ENCODE measurements around the gene STON2. TPM values are rescaled to one million over a fixed set of nuclear protein-coding genes. Genes with fewer than 3 reads are reported as not detected.
A peak's percentile ranks its signal among the peaks of the same experiment; 100 is the strongest.

The STON2 gene
- total RNA-seq, 1 donor from 2014 or later: 175 TPM

DNA sequence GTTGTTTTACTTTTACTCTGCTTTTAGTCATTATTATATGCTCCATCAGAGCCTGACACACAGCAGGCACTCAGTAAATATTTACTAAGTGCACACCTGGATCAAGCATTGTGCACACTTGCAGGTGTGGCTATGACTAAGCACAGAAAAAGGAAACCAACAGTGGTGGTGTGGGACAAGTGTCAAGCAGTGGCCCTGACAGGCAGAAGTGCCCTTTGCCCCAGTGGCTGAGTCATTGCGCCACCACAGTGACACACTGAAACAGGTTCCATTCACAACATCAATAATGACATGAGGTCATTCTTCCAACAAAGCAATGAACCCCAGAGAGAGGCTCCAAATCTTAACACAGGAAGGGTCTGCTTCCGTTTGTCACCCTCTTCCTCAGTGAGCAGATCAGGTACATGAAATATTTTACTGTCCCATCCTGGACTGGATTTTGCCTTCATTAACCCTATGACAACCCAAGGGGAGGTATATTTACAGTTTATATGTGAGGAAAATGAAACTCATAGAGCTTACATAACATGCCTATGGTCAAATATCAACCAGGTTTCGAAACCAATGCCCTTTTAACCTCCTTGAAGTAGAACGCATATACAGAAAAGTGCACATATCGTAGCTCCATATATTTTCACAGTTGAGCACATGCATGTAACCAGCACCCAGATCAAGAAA, 96.7 kb downstream of the STON2 start:
- DNase-seq (ENCODE audit: low read depth in 2 of 2): peak in 1 of 2 donors; percentile 98

DNA sequence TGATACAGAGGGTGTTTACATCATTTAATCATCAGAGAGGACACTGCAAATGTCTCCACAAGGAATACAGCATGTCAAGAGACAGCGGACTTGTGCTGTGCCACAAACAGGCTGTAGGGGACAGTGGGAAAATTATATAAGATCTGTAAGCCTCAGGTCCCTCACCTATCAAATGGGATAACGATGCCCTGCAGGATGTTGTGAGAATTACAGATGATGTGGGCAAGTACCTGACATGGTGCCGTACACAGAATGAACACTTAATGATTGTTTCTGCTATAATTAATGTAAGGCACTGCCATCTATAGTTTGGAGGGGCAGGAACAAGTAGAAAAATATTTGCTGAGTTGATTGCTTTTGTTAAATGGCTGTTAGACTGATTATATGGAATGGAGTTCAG, 97.5 kb downstream of the STON2 start:
- DNase-seq (ENCODE audit: low read depth in 2 of 2): peak in 1 of 2 donors; percentile 46

DNA sequence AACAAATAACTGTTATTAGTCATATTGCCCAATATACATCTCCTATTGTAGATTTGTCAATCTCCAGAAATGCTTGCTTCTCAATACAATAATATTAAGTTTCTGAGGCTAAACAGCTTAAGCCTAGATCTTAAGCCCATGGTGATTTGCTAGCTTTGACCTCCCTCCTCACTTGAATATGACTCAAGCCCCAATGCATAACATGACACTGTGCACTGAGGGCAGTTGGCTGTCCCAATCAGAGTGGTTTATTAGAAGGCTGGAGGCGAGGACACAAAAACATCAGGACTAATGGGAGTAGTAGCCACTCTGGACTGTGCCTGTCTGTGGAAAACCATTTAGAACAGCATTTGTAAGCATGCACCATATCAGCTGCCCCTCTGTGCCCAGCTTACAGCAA, 98.3 kb downstream of the STON2 start:
- DNase-seq (ENCODE audit: low read depth in 2 of 2): no peak

DNA sequence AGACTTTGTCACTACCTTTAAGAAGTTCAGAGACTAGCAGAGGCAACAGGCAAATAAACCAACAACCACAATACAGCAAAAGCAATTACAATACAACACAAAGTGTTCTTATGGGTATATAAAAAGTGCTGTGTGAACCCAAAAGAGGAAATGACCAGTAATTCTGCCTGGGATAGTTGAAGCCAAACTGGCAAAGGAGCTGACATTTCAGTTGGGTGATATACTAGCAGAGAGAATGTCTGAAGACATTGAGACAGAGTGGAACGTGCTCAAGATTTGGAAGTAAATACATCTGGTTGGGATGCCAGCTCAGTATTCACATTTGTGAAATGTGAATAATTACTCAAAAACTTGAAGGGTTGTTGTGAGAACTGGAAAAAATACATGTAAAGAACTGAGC, 98.8 kb downstream of the STON2 start:
- no peak for DNase-seq (ENCODE audit: low read depth in 2 of 2)

- DNase-seq (ENCODE audit: low read depth in 2 of 2): no peak
Measured at GRCh38 chr14:81298911-81299310, 101.2 kb downstream of the STON2 start.

DNA sequence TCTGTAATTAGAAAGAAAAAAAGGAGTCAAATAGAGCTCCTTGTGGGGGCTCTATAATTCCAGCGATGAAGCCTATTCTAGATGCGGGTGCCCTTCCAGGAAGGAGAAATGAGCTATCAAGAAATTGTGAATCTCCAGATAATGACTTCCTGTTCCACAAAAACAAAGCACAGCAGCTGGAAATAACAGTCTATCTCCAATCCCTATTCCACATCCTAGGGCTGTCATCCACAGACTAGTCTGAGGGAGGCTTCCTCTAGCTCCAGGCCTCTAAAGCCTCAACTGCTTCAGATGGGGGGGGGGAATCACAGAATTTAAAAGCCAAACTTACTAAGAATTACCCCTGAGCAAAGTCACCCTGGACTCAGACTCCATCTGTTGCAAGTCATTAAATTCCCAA, 102.0 kb downstream of the STON2 start:
- no peak for DNase-seq (ENCODE audit: low read depth in 2 of 2)

DNA sequence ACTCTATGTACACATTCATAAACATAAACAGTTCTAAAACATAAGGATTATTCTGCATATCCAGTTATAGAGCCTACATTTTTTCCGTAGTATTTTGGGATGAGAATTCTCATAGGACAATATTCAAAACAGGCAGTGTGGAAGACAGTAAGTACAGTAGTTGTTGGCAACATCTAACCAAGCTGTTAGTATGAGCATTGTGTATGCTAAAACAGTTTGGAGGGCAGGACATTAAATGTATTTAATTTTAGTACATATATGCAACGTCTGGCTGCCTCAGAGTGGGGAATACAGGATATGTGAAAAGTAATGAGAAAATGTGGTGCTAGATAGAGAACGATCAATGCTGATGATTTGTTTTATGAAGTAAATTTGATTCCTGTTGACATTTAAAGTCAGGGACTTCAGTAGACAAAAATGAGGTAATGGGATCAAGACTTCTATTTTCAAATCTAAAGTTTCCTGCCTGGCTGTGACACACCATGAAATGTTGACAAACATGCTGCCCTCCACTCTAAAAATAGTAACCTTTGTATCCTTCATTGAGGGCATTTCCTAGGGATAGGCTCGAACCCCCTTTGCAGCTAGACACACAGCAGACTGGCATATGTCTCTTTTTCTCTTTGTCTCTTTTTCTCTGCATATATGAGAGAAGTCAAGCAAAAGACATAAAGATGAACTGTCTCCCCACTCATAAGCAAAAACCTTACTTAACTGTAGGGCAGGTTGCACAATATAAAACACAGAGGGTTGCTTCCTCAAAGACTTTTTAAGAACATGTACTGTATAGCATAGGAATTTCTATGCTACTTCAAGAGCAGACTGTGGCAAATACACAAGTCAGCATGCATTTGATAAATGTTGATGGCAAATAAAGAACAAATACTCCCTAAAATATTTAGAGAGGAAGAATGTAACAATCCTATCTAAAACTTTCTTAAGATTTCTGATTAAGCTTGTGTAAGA, 103.9 kb downstream of the STON2 start:
- DNase-seq (ENCODE audit: low read depth in 2 of 2): no peak

- DNase-seq (ENCODE audit: low read depth in 2 of 2): no peak
Measured at GRCh38 chr14:81289516-81289915, 110.6 kb downstream of the STON2 start.

GRCh38 chr14:81286574-81287370, 113.4 kb downstream of the STON2 start:
- no peak for DNase-seq (ENCODE audit: low read depth in 2 of 2)

DNA sequence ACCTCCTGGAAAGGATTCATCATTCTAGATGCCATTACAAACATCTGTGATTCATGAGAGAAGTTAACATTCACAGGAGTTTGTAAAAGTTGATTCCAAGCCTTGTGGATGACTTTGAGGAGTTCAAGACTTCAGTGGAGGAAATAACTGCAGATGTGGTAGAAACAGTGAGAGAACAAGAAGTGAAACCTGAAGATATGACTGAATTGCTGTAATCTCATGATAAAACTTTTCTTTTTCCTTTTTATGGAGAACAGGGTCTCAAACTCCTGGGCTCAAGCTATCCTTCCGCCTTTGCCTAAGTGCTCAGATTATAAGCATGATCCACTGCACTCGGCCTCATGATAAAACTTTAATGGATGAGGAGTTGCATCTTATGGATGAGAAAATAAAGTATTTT, 114.9 kb downstream of the STON2 start:
- DNase-seq (ENCODE audit: low read depth in 2 of 2): no peak

DNA sequence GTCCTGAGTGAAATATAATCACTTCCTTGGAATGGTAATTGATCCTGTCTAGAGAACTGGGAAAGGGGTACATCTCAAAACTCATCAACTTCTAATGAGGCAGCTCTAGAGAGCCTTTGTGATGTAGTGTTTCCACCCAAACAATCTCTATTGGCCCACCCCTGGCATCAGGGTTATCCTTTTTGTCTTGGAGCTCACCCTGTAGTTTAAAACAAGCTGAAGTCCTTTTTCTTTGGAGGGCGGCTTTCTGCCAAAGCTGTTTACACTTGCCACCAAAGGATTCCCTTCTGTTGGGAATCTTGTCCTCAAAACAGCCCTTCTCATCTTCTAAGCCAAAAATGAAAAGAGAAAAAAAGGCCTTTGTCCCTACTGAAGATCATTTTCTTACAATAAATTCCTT, 118.8 kb downstream of the STON2 start:
- no peak for DNase-seq (ENCODE audit: low read depth in 2 of 2)

DNA sequence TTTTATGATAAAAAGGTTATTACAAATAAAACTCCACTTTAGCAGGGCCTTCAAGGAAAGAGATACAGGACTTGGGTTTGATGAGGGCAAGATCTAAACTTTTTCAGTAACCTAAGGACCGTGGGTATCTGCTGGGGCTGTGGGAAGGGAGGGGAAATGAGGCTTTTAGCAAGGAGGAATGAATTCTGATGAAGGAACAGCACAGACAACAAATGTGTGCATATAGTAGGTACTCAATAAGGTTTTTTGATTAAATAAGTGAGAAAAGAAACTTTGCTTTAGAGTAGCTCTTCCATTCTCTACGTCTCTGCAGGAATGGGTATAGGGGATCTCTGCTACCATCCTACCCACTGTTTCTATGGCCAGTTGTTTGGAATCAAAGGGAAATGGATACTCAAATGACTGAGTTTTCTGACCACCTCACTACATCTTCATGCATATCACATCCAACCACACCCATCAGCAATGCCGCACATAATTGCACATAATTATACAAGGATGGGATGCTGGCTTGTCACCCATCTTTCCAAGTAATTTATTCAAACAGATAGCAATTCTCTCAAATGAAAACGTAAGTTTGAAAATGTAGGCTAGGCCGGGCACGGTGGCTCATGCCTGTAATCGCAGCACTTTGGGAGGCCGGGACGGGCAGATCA, 119.9 kb downstream of the STON2 start:
- no peak for DNase-seq (ENCODE audit: low read depth in 2 of 2)

GRCh38 chr14:81277096-81277495, 123.0 kb downstream of the STON2 start:
- peak in 1 of 2 donors; percentile 92 for DNase-seq (ENCODE audit: low read depth in 2 of 2)

DNA sequence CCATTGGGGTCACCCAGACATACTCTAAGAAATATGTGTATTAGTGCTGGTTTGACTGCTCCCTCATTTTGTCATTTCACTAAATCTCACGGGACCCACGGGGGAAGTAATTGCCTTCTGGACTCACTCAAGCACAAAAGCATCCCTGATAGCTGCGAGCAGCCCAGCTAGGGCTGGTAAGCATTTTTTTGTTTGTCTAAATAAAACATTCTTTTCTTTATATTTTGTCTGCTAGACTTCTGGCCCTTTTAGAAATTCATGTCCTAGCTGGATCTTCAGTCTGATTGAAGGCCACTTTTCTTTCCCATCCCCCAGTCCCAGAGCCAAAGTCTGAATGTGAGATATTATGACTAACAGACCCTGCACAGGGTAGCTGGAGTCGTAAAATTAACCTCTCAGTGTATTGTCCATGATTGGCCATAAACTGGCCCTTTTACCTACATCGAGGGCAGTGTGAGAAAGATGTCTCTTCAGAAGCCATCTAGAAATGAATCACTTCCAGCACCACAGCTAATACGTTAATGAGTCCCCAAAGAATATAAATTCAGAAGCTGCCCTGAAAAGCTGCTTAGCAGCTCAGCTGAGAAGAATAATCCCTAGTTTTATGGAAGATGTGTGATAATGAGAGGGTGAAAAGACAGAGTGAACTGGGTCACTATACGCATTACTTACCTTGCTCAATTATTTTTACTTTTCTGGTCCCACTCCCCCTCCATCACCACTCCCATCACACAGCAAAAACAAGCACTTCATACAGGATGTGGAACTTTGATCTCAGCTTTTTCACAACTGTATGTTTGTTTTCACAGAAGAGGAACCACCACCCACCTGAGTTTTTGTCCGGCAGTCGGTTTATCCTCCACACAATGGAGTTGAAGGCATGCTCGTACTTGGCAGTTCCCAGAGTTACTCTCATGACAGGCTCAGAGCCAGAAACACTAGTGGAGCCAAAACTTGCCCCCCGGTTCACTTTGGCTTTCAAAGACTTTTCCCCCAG, 123.8 kb downstream of the STON2 start:
- DNase-seq (ENCODE audit: low read depth in 2 of 2): peak in 1 of 2 donors; percentile 92

DNA sequence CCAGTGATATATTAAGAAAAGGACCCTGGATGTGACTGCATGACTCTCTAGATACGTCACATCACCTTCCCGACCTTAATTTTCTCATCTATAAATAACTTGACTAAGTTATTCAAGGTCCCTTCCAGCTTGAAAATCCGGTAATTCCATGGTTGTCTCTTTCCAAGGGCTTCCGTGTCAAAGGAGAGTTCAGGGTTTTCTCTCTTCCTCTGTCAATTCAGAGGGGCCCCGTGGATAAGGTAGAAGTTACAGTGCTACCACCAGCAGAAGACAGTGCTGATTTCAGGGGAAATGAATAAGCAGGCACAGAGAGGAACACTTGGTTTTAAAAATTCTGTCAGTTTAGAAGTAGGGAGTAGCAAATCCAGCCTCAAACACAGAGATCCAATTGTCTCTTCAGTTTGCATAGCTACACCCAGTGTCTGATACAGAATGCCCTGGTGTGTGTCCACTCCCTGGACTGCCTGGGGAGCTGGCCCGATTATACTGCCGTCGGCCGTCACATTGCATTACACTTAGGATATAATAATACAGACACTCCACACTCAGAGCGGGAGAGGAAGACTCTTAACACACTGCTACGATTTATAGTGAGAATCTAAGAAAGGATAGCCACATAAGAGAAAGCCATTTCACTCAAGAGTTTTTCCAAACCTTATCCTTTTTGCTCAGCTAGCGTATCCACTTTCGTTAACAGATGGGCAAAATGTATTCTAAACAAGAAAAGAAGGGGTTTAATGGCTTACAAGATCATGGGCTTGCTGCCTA, 124.6 kb downstream of the STON2 start:
- peak in 1 of 2 donors; percentile 12 for DNase-seq (ENCODE audit: low read depth in 2 of 2)

- DNase-seq (ENCODE audit: low read depth in 2 of 2): no peak
Measured at GRCh38 chr14:81273961-81274575, 126.1 kb downstream of the STON2 start.

DNA sequence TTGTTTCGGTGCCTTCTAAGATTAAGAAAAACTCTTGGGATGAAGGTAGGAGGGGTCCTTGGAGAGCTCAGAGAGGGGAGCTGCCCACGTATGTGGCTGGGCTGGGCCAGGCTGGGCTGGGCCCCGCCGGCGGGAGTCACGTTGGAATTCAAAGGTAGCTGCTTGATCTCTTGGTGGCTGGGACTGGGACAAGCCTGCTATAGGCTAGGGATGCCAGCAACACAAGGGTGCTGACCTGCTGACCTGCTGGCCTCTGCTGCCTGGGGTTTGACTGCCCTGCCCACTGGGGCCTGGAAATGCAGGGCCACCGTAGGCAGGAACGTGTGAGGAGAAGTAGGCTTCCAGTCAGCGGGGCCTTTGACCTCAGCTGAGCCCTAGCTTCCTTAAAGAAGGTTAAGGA, 126.6 kb downstream of the STON2 start:
- no peak for DNase-seq (ENCODE audit: low read depth in 2 of 2)

DNA sequence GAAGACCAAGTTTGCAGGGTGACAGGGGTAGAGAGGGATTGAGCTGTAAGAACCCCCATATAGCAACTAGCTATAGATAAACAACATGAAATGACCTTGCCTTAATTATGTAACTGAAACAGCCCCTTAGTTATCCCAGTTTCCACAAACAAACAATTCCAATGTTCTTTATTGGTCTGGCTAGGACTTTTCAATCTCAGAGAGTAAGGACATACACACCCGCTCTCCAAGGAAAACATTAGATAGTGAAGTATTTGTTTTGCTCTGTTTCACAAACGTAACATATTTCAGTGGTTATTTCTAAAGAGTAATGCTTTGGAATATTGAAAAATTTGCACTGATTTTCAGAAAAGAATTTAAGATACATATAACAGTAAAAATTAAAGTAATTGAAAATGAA, 127.8 kb downstream of the STON2 start:
- DNase-seq (ENCODE audit: low read depth in 2 of 2): no peak

GRCh38 chr14:81269979-81270375, 130.1 kb downstream of the STON2 start:
- no peak for DNase-seq (ENCODE audit: low read depth in 2 of 2)

Data from lung microvascular endothelial cell (primary cell).